IPS DF 19.7 (cell line): ENCODE results near the gene IGLL5.

Experiments
- DNase-seq: peaks from one replicate; pipeline ENCODE4 v3.0.0-alpha.2; 2013; ENCODE audit warnings: low read depth, low spot score

IGLL5 gene

GRCh38 chr22:22863001-22863400 is 24.6 kb upstream of the IGLL5 start:
- DNase-seq, result no peak

- no peak for DNase-seq
These were observed 22.1 kb upstream of the IGLL5 start for GRCh38 chr22:22865311-22866072.

GRCh38 chr22:22866381-22867111 is 21.1 kb upstream of the IGLL5 start:
- no peak for DNase-seq

- no peak for DNase-seq
These were observed 19.5 kb upstream of the IGLL5 start for GRCh38 chr22:22867996-22868715.

GRCh38 chr22:22870577-22871404 is 16.8 kb upstream of the IGLL5 start:
- DNase-seq, result no peak

GRCh38 chr22:22871536-22872278 is 15.9 kb upstream of the IGLL5 start:
- no peak for DNase-seq

- no peak for DNase-seq
These were observed 14.6 kb upstream of the IGLL5 start for GRCh38 chr22:22872722-22873708.

- no peak for DNase-seq
These were observed 9.9 kb upstream of the IGLL5 start for GRCh38 chr22:22877523-22878210.

- DNase-seq, result no peak
These were observed 9.4 kb upstream of the IGLL5 start for GRCh38 chr22:22878211-22878570.

GRCh38 chr22:22878801-22879674 is 8.6 kb upstream of the IGLL5 start:
- no peak for DNase-seq

- DNase-seq, result no peak
These were observed 7.9 kb upstream of the IGLL5 start for GRCh38 chr22:22879675-22880155.

- DNase-seq, result no peak
These were observed 7.0 kb upstream of the IGLL5 start for GRCh38 chr22:22880645-22881044.

GRCh38 chr22:22881116-22882000 is 6.3 kb upstream of the IGLL5 start:
- DNase-seq, result no peak

GRCh38 chr22:22882033-22882717 is 5.4 kb upstream of the IGLL5 start:
- no peak for DNase-seq

- no peak for DNase-seq
These were observed 4.4 kb upstream of the IGLL5 start for GRCh38 chr22:22883090-22883727.
